CD4-positive, CD25-positive, alpha-beta regulatory T cell (primary cell): ENCODE results near the gene SPDEF. TPM values are rescaled to one million over a fixed set of nuclear protein-coding genes. Genes with fewer than 3 reads are reported as not detected.

Experiments used
- ATAC-seq, 2 donors: fragments of 150-1000 bp; cut with Tn5 transposase; one replicate each; pipeline ENCODE4 v1.10.0; 2021; ENCODE audit warnings: low read depth in 2 of 2, moderate number of reproducible peaks in 2 of 2, moderate library complexity in 1 of 2
- DNase-seq, 3 donors: peaks; one replicate each; pipeline versions ENCODE4 v3.0.0 to v3.0.0-alpha.2; 2012 to 2022; ENCODE audit warnings: mixed read lengths in 1 of 3
- H3K27ac ChIP-seq: one replicate; pipeline ENCODE4 v1.7.0; 2013; ENCODE audit warnings: mild to moderate bottlenecking, low read length; ENCODE audit not compliant: insufficient read depth, poor library complexity, severe bottlenecking
- H3K27me3 ChIP-seq: one replicate; pipeline ENCODE4 v1.7.0; 2013; ENCODE audit warnings: low read length; ENCODE audit not compliant: control insufficient read depth, insufficient read depth
- H3K36me3 ChIP-seq: one replicate; pipeline ENCODE4 v1.7.0; 2013; ENCODE audit warnings: mild to moderate bottlenecking, low read length, moderate library complexity; ENCODE audit not compliant: control insufficient read depth, insufficient read depth
- H3K4me1 ChIP-seq: 2 replicates; pipeline ENCODE4 v1.7.0; 2013; ENCODE audit warnings: mild to moderate bottlenecking, low read length; ENCODE audit not compliant: insufficient read depth, control insufficient read depth, poor library complexity, severe bottlenecking
- H3K4me3 ChIP-seq: one replicate; pipeline ENCODE4 v1.7.0; 2013; ENCODE audit warnings: low read depth, mild to moderate bottlenecking, low read length, moderate library complexity
- H3K9me3 ChIP-seq, 2 experiments: 1 replicate in 1 of 2; 2 replicates in 1 of 2; pipeline ENCODE4 v1.7.0; 2013; ENCODE audit warnings: low read length in 2 of 2, mild to moderate bottlenecking in 1 of 2, moderate library complexity in 1 of 2; ENCODE audit not compliant: control insufficient read depth in 2 of 2
- H3K27ac Mint-ChIP-seq, 3 donors: one replicate each; pipeline ENCODE4 v1.8.0; 2020 to 2022; ENCODE audit warnings: mild to moderate bottlenecking in 3 of 3, mixed read lengths in 3 of 3, moderate library complexity in 2 of 3
- H3K27me3 Mint-ChIP-seq: one replicate; pipeline ENCODE4 v1.8.0; 2022; ENCODE audit warnings: mild to moderate bottlenecking, mixed read lengths
- H3K36me3 Mint-ChIP-seq: one replicate; pipeline ENCODE4 v1.8.0; 2020; ENCODE audit warnings: mixed read lengths
- H3K4me1 Mint-ChIP-seq, 4 donors: one replicate each; pipeline ENCODE4 v1.8.0; 2020 to 2022; ENCODE audit warnings: mixed read lengths in 4 of 4, mild to moderate bottlenecking in 1 of 4
- H3K4me3 Mint-ChIP-seq, 4 donors: one replicate each; pipeline ENCODE4 v1.8.0; 2020 to 2022; ENCODE audit warnings: mild to moderate bottlenecking in 4 of 4, mixed read lengths in 4 of 4, moderate library complexity in 3 of 4
- H3K9me3 Mint-ChIP-seq, 7 donors: one replicate each; pipeline ENCODE4 v1.8.0; 2020 to 2022; ENCODE audit warnings: mixed read lengths in 7 of 7, mild to moderate bottlenecking in 3 of 7, moderate library complexity in 2 of 7
- polyA plus RNA-seq, 4 donors: library from polyadenylated mRNA; unstranded; fragments of 300-500 nt; fragmentation: Illumina TruSeq; gene quantifications; one replicate each; pipeline ENCODE4 v1.2.3, GENCODE V29; 2021
- total RNA-seq: library from RNA; stranded (reverse); gene quantifications from one replicate; pipeline ENCODE4 v1.2.3, GENCODE V29; 2022

Gene SPDEF
- total and polyA plus RNA-seq, 5 donors from 2014 or later = 0.35 TPM; not detected in 4

- Histone ChIP-seq H3K9me3 (no peaks in the 10 kb centered on the region), H3K36me3 (no peaks in the 10 kb centered on the region), H3K4me3 (no peak overlapping the region), H3K27ac (no peak overlapping the region), H3K4me1 (no peaks in the 10 kb centered on the region), H3K27me3 (no peaks in the 10 kb centered on the region)
- ATAC-seq (no peak), DNase-seq (no peak)
- no peaks in the 10 kb centered on the region for H3K36me3 Mint-ChIP-seq
- peaks cover 8% of the 10 kb centered on the region for H3K27me3 Mint-ChIP-seq
- no peak overlapping the region for H3K27ac Mint-ChIP-seq
- H3K9me3 Mint-ChIP-seq = no peaks in the 10 kb centered on the region
- no peaks in the 10 kb centered on the region for H3K4me1 Mint-ChIP-seq
- no peak overlapping the region for H3K4me3 Mint-ChIP-seq
Measured at GRCh38 chr6:34517461-34517881, 38.7 kb downstream of the SPDEF start.

DNA sequence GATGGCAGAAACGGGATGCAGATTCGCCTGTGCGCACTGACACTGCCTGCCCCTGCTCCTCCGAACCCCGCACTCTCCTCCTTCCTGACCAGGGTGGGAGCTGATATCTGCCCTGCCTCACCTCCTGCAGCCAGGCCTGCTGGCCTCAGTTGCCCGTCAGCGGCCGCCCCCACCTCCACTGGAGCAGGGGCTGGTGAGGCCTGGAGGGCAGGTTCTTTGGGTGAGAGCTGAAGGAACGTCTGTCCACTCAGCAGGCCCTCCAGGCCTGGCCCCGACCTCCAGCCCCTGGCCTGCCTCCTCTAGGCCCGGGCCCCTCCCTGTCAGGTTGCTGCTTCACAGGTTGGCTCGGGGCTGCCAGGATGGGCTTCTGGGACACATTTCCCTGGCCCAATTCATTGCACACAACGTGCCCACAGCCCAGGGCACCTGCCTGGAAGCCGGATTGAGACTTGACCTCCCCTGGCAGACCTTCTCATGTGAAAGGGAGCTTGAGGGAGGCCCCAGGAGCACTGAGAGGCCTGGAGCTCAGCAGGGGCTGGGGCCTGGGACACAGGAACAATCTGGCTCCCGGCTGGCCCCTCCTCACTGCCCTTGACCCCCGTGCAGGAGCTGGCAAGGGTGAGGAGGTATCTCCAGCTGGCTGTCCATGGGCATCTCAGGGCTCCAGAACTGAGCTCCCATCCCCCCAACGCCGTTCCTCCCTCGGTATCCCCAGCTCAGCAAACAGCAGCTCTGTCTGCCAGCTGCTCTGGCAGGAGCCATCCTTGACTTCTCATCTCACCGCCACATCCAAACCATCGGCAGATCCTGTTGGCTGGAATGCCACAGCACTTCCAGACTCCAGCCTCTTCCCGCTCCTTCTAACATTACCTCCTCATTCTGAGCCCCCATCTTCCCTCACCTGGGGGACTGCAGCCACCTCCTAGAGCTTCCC is 39.5 kb downstream of the SPDEF start:
- H3K4me1 ChIP-seq = no peaks in the 10 kb centered on the region
- Mint-ChIP-seq H3K9me3 (peaks cover 0 to 2% (median 0%) of the 10 kb centered on the region in 7 donors), H3K36me3 (no peaks in the 10 kb centered on the region), H3K27ac (peak overlapping the region in 1 of 3 donors; percentile 12), H3K27me3 (peaks cover 8% of the 10 kb centered on the region), H3K4me1 (no peaks in the 10 kb centered on the region), H3K4me3 (no peak overlapping the region)
- no peak overlapping the region for H3K27ac ChIP-seq
- ATAC-seq (no peak), DNase-seq (no peak)
- no peaks in the 10 kb centered on the region for H3K9me3 ChIP-seq
- H3K4me3 ChIP-seq = no peak overlapping the region
- H3K36me3 ChIP-seq = no peaks in the 10 kb centered on the region
- no peaks in the 10 kb centered on the region for H3K27me3 ChIP-seq

- no peak overlapping the region for H3K27ac ChIP-seq
- no peaks in the 10 kb centered on the region for H3K36me3 ChIP-seq
- DNase-seq (no peak), ATAC-seq (no peak)
- peaks cover 8% of the 10 kb centered on the region for H3K27me3 Mint-ChIP-seq
- no peak overlapping the region for H3K27ac Mint-ChIP-seq
- H3K4me1 ChIP-seq = no peaks in the 10 kb centered on the region
- peaks cover 0 to 2% (median 0%) of the 10 kb centered on the region in 7 donors for H3K9me3 Mint-ChIP-seq
- no peak overlapping the region for H3K4me3 Mint-ChIP-seq
- H3K36me3 Mint-ChIP-seq = no peaks in the 10 kb centered on the region
- no peaks in the 10 kb centered on the region for H3K4me1 Mint-ChIP-seq
- H3K27me3 ChIP-seq = no peaks in the 10 kb centered on the region
- no peak overlapping the region for H3K4me3 ChIP-seq
- no peaks in the 10 kb centered on the region for H3K9me3 ChIP-seq
Measured at GRCh38 chr6:34515473-34516387, 40.4 kb downstream of the SPDEF start.

GRCh38 chr6:34514593-34515472 is 41.3 kb downstream of the SPDEF start:
- Mint-ChIP-seq H3K4me3 (no peak overlapping the region), H3K9me3 (peaks cover 0 to 6% (median 0%) of the 10 kb centered on the region in 7 donors), H3K36me3 (peaks cover 5% of the 10 kb centered on the region), H3K27ac (no peak overlapping the region), H3K4me1 (no peaks in the 10 kb centered on the region), H3K27me3 (peaks cover 4% of the 10 kb centered on the region)
- Histone ChIP-seq H3K27ac (no peak overlapping the region), H3K4me1 (no peaks in the 10 kb centered on the region), H3K4me3 (no peak overlapping the region), H3K36me3 (no peaks in the 10 kb centered on the region), H3K27me3 (no peaks in the 10 kb centered on the region), H3K9me3 (no peaks in the 10 kb centered on the region)
- no peak for ATAC-seq
- no peak for DNase-seq

DNA sequence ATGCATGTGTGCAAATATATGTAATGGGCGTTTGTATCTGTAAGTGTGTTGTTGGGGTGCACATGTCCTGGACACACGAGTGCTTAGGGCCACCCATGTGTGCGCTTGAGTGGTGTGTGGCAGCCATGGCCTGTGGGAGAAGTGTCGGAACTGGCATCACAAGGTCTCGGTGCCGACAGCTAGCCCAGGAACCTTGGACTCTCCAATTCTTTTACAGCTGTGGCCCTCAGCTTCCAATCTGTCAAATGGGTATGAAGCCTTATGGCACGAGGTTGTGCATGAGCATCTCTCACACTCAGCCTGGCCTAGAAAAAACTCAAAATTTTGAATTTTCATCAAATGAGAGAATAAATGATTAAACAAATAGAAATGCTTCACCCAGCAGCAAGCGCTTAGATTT is 42.0 kb downstream of the SPDEF start:
- Histone ChIP-seq H3K9me3 (no peaks in the 10 kb centered on the region), H3K27me3 (no peaks in the 10 kb centered on the region), H3K36me3 (no peaks in the 10 kb centered on the region), H3K27ac (no peak overlapping the region), H3K4me3 (no peak overlapping the region), H3K4me1 (no peaks in the 10 kb centered on the region)
- H3K36me3 Mint-ChIP-seq = peaks cover 5% of the 10 kb centered on the region
- no peak overlapping the region for H3K27ac Mint-ChIP-seq
- no peaks in the 10 kb centered on the region for H3K4me1 Mint-ChIP-seq
- peaks cover 0 to 6% (median 0%) of the 10 kb centered on the region in 7 donors for H3K9me3 Mint-ChIP-seq
- ATAC-seq = no peak
- no peak for DNase-seq
- peaks cover 3% of the 10 kb centered on the region for H3K27me3 Mint-ChIP-seq
- H3K4me3 Mint-ChIP-seq = no peak overlapping the region

DNA sequence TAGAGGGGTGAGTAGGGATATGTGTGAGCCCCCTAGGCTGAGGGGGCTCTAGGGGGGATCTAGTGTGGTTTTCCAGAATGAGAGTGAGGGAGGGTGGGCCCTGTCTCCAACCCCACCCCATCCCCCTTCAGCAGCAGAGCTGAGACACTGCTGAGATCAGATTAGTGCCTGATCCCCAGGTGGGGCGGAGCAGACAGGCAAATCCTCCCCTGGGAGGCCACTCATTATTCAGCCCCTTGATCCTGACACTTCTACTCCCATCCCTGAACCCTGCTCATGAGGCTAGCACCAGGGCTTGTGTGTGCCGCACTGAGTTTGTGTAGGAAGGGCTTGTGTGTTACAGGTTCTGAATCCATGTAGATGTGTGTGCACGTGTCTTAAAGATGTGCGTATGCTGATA is 42.5 kb downstream of the SPDEF start:
- Histone ChIP-seq H3K4me3 (no peak overlapping the region), H3K27me3 (no peaks in the 10 kb centered on the region), H3K9me3 (no peaks in the 10 kb centered on the region), H3K27ac (no peak overlapping the region), H3K4me1 (no peaks in the 10 kb centered on the region), H3K36me3 (no peaks in the 10 kb centered on the region)
- DNase-seq = no peak
- H3K27me3 Mint-ChIP-seq = peaks cover 6% of the 10 kb centered on the region
- no peaks in the 10 kb centered on the region for H3K4me1 Mint-ChIP-seq
- no peak overlapping the region for H3K27ac Mint-ChIP-seq
- no peak for ATAC-seq
- peaks cover 0 to 8% (median 0%) of the 10 kb centered on the region in 7 donors for H3K9me3 Mint-ChIP-seq
- H3K4me3 Mint-ChIP-seq = no peak overlapping the region
- H3K36me3 Mint-ChIP-seq = peaks cover 5% of the 10 kb centered on the region

DNA sequence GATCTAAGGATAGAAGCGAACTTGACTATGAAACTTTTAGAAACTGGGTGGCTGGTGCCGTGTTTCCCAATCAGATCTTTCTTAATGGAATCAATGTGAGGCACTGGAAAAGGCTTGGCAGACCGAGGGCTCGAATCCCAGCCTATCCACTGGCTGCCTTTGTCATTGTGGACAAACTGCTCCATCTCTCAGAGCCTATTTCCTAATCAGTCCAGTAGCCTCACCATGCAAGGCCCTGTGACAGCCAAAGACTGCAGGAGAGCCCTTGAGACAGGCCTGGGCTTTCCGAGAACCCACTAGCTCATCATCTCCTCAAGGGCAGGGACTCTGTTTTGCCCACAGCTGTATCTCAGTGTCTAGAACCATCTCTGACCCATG is 43.4 kb downstream of the SPDEF start:
- Histone ChIP-seq H3K4me1 (no peaks in the 10 kb centered on the region), H3K27ac (no peak overlapping the region), H3K4me3 (no peak overlapping the region), H3K9me3 (no peaks in the 10 kb centered on the region), H3K36me3 (no peaks in the 10 kb centered on the region), H3K27me3 (no peaks in the 10 kb centered on the region)
- Mint-ChIP-seq H3K36me3 (peaks cover 5% of the 10 kb centered on the region), H3K4me3 (no peak overlapping the region), H3K9me3 (peaks cover 0 to 8% (median 0%) of the 10 kb centered on the region in 7 donors), H3K4me1 (no peaks in the 10 kb centered on the region), H3K27me3 (peaks cover 6% of the 10 kb centered on the region), H3K27ac (no peak overlapping the region)
- no peak for ATAC-seq
- no peak for DNase-seq
